A673 (cell line): Measurements from ENCODE around the gene GATAD2A. TPM values are rescaled to one million over a fixed set of nuclear protein-coding genes. Genes with fewer than 3 reads are reported as not detected.

Experiments
- BruUV-seq: library from RNA; stranded (reverse); fragments of 400-500 nt; replicated peaks from 2 replicates; lab custom pipeline; 2021; lab: Mats Ljungman, UMichigan
- CTCF ChIA-PET: fragments of 300-600 bp; sonication (Branson Sonifier 250); formaldehyde crosslinking; loops from one replicate; lab custom pipeline; 2022; ENCODE audit warnings: antibody characterized with exemption; lab: Charles Lee
- POLR2A ChIA-PET: fragments of 300-600 bp; sonication (Branson Sonifier 250); formaldehyde crosslinking; loops from one replicate; lab custom pipeline; 2022; ENCODE audit warnings: antibody characterized with exemption; ENCODE audit not compliant: low non-redundant PET; lab: Charles Lee
- DNase-seq: peaks from one replicate; pipeline ENCODE4 v3.0.0-alpha.2; 2015; ENCODE audit warnings: low spot score
- H3K27ac ChIP-seq: fragments of 200-600 bp; sonication (generic); 2 replicates; pipeline ENCODE4 v1.5.1; 2016; ENCODE audit warnings: mixed run types, low read depth, mild to moderate bottlenecking, mixed read lengths, antibody characterized with exemption, low read length; ENCODE audit not compliant: poor library complexity, severe bottlenecking
- H3K27me3 ChIP-seq: fragments of 200-600 bp; sonication (generic); replicated peaks from 2 replicates; pipeline ENCODE4 v1.6.1; 2017; ENCODE audit warnings: mixed run types, low read depth, mild to moderate bottlenecking, mixed read lengths, antibody characterized with exemption, low read length; ENCODE audit not compliant: insufficient read depth, poor library complexity
- H3K36me3 ChIP-seq: fragments of 200-600 bp; sonication (generic); 2 replicates; pipeline ENCODE4 v1.6.1; 2016; ENCODE audit warnings: mixed run types, mild to moderate bottlenecking, mixed read lengths, antibody characterized with exemption, low read length; ENCODE audit not compliant: insufficient read depth, poor library complexity, severe bottlenecking
- H3K4me1 ChIP-seq: fragments of 200-600 bp; sonication (generic); 2 replicates; pipeline ENCODE4 v1.6.1; 2017; ENCODE audit warnings: mixed run types, mild to moderate bottlenecking, mixed read lengths, antibody characterized with exemption, low read length; ENCODE audit not compliant: insufficient read depth, poor library complexity, severe bottlenecking
- H3K4me3 ChIP-seq: fragments of 200-600 bp; sonication (generic); 2 replicates; pipeline ENCODE4 v1.5.1; 2016; ENCODE audit warnings: low read depth, mixed run types, mild to moderate bottlenecking, mixed read lengths, low read length; ENCODE audit not compliant: poor library complexity, severe bottlenecking
- H3K9me3 ChIP-seq: fragments of 200-600 bp; sonication (generic); 2 replicates; pipeline ENCODE4 v1.6.1; 2016; ENCODE audit warnings: mixed run types, low read depth, mild to moderate bottlenecking, mixed read lengths, antibody characterized with exemption, low read length; ENCODE audit not compliant: poor library complexity, severe bottlenecking
- EZH2 ChIP-seq: fragments of 200-600 bp; sonication (generic); IDR thresholded peaks from 2 replicates; pipeline ENCODE4 v1.6.1; 2017; ENCODE audit warnings: borderline replicate concordance, low read depth, mild to moderate bottlenecking, mixed read lengths, antibody characterized with exemption, low read length; ENCODE audit not compliant: poor library complexity, severe bottlenecking
- intact Hi-C: fragments of 100-400 bp; cut with micrococcal nuclease; formaldehyde crosslinking; loops from one replicate; pipeline ENCODE4 v1.10.0; 2022; ENCODE audit not compliant: unreplicated experiment
- total RNA-seq: library from RNA; stranded (reverse); gene quantifications from 2 replicates; pipeline ENCODE4 v1.2.3, GENCODE V29; 2021
- TF ChIP-seq, protein P1 (sequence below): fragments of 300-800, 200-600 bp; sonication (generic); conservative IDR thresholded peaks from 2 replicates; pipeline ENCODE4 v1.5.1; 2017; ENCODE audit warnings: low read depth, mild to moderate bottlenecking, antibody characterized with exemption, low read length, moderate library complexity, mixed read lengths

The GATAD2A gene
- total RNA-seq, 1 experiment from 2014 or later, result 218 TPM

DNA sequence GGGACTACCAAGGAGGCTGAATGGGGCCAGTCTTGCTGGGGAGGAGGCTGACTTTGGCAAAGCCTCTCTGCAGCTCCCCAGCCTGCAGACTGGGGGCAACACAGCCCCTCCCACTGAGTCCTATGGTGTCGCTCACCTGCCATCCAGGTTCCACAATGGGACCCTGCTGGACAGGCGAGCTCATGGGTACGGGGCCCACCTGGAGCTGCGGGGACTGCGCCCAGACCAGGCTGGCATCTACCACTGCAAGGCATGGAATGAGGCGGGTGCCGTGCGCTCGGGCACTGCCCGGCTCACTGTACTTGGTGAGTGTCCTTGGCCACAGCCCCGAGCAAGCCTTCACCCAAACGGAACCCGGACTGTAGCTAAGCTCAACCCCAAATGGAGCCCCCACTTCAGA, 137.6 kb downstream of the GATAD2A start:
- no peaks in the 10 kb centered on the region for H3K27me3 ChIP-seq
- no peak for DNase-seq
- no peak overlapping the region for H3K4me3 ChIP-seq
- POLR2A ChIA-PET, result no interaction called here
- H3K36me3 ChIP-seq, result no peaks in the 10 kb centered on the region
- no peak overlapping the region for H3K27ac ChIP-seq
- intact Hi-C loops, result no loop called here
- no peaks in the 10 kb centered on the region for H3K9me3 ChIP-seq
- CTCF ChIA-PET, result no interaction called here
- peaks cover 10% of the 10 kb centered on the region for H3K4me1 ChIP-seq
- no TSS peak for BruUV-seq
- TF ChIP-seq, protein P1, sequence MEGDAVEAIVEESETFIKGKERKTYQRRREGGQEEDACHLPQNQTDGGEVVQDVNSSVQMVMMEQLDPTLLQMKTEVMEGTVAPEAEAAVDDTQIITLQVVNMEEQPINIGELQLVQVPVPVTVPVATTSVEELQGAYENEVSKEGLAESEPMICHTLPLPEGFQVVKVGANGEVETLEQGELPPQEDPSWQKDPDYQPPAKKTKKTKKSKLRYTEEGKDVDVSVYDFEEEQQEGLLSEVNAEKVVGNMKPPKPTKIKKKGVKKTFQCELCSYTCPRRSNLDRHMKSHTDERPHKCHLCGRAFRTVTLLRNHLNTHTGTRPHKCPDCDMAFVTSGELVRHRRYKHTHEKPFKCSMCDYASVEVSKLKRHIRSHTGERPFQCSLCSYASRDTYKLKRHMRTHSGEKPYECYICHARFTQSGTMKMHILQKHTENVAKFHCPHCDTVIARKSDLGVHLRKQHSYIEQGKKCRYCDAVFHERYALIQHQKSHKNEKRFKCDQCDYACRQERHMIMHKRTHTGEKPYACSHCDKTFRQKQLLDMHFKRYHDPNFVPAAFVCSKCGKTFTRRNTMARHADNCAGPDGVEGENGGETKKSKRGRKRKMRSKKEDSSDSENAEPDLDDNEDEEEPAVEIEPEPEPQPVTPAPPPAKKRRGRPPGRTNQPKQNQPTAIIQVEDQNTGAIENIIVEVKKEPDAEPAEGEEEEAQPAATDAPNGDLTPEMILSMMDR, result no peak

- TF ChIP-seq, protein P1, result no peak
- no peak for TF ChIP-seq EZH2
- Histone ChIP-seq H3K36me3 (no peaks in the 10 kb centered on the region), H3K27ac (no peak overlapping the region), H3K4me3 (no peak overlapping the region), H3K4me1 (peaks cover 5% of the 10 kb centered on the region), H3K27me3 (no peaks in the 10 kb centered on the region), H3K9me3 (no peaks in the 10 kb centered on the region)
- intact Hi-C loops, result no loop called here
- no TSS peak for BruUV-seq
- ChIA-PET POLR2A (no interaction called here), CTCF (no interaction called here)
- no peak for DNase-seq
Measured at GRCh38 chr19:19543640-19544039, 138.2 kb downstream of the GATAD2A start.

DNA sequence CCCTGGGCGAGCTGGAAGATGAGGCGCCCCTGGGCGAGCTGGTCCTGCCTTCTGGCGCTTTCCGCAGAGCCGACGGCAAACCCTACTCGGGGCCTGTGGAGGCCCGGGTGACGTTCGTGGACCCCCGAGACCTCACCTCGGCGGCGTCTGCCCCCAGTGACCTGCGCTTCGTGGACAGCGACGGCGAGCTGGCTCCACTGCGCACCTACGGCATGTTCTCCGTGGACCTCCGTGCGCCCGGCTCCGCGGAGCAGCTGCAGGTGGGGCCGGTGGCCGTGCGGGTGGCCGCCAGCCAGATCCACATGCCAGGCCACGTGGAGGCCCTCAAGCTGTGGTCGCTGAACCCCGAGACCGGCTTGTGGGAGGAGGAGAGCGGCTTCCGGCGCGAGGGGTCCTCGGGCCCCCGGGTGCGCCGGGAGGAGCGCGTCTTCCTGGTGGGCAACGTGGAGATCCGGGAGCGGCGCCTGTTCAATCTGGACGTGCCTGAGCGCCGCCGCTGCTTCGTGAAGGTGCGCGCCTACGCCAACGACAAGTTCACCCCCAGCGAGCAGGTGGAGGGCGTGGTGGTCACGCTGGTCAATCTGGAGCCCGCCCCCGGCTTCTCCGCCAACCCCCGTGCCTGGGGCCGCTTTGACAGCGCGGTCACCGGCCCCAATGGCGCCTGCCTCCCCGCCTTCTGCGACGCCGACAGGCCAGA, 138.9 kb downstream of the GATAD2A start:
- intact Hi-C loops, result no loop called here
- no peaks in the 10 kb centered on the region for H3K36me3 ChIP-seq
- H3K9me3 ChIP-seq, result no peaks in the 10 kb centered on the region
- peaks cover 5% of the 10 kb centered on the region for H3K4me1 ChIP-seq
- TF ChIP-seq, protein P1, result no peak
- H3K4me3 ChIP-seq, result no peak overlapping the region
- no peak for DNase-seq
- POLR2A ChIA-PET, result no interaction called here
- H3K27me3 ChIP-seq, result no peaks in the 10 kb centered on the region
- no TSS peak for BruUV-seq
- CTCF ChIA-PET, result no interaction called here
- no peak overlapping the region for H3K27ac ChIP-seq
